CD4-positive, alpha-beta memory T cell (primary cell): Measurements from ENCODE around the gene APEX2. TPM values are rescaled to one million over a fixed set of nuclear protein-coding genes. Genes with fewer than 3 reads are reported as not detected.
"Not testable (repeated sequence)": the region's sequence is repeated elsewhere in the genome, so short reads cannot be mapped to it uniquely, and the experiment has no call there.

Experiments
- CTCF ChIA-PET: fragments of 350-600 bp; sonication (Branson Sonifier 250); formaldehyde crosslinking; loops from one replicate; lab custom pipeline; 2021; ENCODE audit warnings: inconsistent platforms; ENCODE audit not compliant: partially characterized antibody; lab: Charles Lee
- POLR2A ChIA-PET: fragments of 350-600 bp; sonication (Branson Sonifier 250); formaldehyde crosslinking; loops from one replicate; lab custom pipeline; 2021; ENCODE audit not compliant: partially characterized antibody; lab: Charles Lee
- DNase-seq, 5 donors: peaks; one replicate each; pipeline versions ENCODE4 v3.0.0 to v3.0.0-alpha.2; 2020 to 2022; ENCODE audit warnings: mixed read lengths in 1 of 5
- H3K27ac ChIP-seq: one replicate; pipeline ENCODE4 v1.7.0; 2013; ENCODE audit warnings: low read depth, low read length
- H3K27me3 ChIP-seq: 2 replicates; pipeline ENCODE4 v1.7.0; 2013; ENCODE audit warnings: mild to moderate bottlenecking, low read length, moderate library complexity; ENCODE audit not compliant: insufficient read depth
- H3K36me3 ChIP-seq: 2 replicates; pipeline ENCODE4 v1.7.0; 2013; ENCODE audit warnings: mild to moderate bottlenecking, low read length, moderate library complexity; ENCODE audit not compliant: insufficient read depth
- H3K4me1 ChIP-seq: 2 replicates; pipeline ENCODE4 v1.7.0; 2013; ENCODE audit warnings: mild to moderate bottlenecking, low read length, moderate library complexity; ENCODE audit not compliant: insufficient read depth
- H3K4me3 ChIP-seq, 2 donors: one replicate each; pipeline ENCODE4 v1.7.0; 2013; ENCODE audit warnings: low read length in 2 of 2, mild to moderate bottlenecking in 1 of 2
- H3K9me3 ChIP-seq, 2 donors: one replicate each; pipeline ENCODE4 v1.7.0; 2013; ENCODE audit warnings: low read length in 2 of 2, control low read depth in 1 of 2; ENCODE audit not compliant: control insufficient read depth in 1 of 2
- H3K27ac Mint-ChIP-seq, 7 donors: one replicate each; pipeline ENCODE4 v1.8.0; 2020 to 2021; ENCODE audit warnings: mixed read lengths in 7 of 7, mild to moderate bottlenecking in 6 of 7, inconsistent platforms in 3 of 7, moderate library complexity in 3 of 7
- H3K27me3 Mint-ChIP-seq, 2 donors: one replicate each; pipeline ENCODE4 v1.8.0; 2020 to 2021; ENCODE audit warnings: mixed read lengths in 2 of 2
- H3K36me3 Mint-ChIP-seq, 2 donors: one replicate each; pipeline ENCODE4 v1.8.0; 2020 to 2021; ENCODE audit warnings: mixed read lengths in 2 of 2, inconsistent platforms in 1 of 2, mild to moderate bottlenecking in 1 of 2
- H3K4me1 Mint-ChIP-seq, 4 donors: one replicate each; pipeline ENCODE4 v1.8.0; 2020 to 2021; ENCODE audit warnings: mixed read lengths in 4 of 4, mild to moderate bottlenecking in 1 of 4
- H3K4me3 Mint-ChIP-seq, 8 donors: one replicate each; pipeline ENCODE4 v1.8.0; 2020 to 2021; ENCODE audit warnings: mixed read lengths in 8 of 8, mild to moderate bottlenecking in 7 of 8, moderate library complexity in 6 of 8, inconsistent platforms in 3 of 8
- H3K9me3 Mint-ChIP-seq, 8 donors: one replicate each; pipeline ENCODE4 v1.8.0; 2020 to 2021; ENCODE audit warnings: mixed read lengths in 8 of 8, mild to moderate bottlenecking in 5 of 8, inconsistent platforms in 3 of 8, moderate library complexity in 1 of 8
- intact Hi-C: fragments of 100-400 bp; cut with micrococcal nuclease; formaldehyde crosslinking; loops from one replicate; pipeline ENCODE4 v1.15.1; 2023
- polyA plus RNA-seq, 2 donors: library from polyadenylated mRNA; unstranded; fragments of 300-500 nt; fragmentation: Illumina TruSeq; gene quantifications; one replicate each; pipeline ENCODE4 v1.2.3, GENCODE V29; 2021
- total RNA-seq, 2 experiments: library from RNA; stranded (reverse); gene quantifications; one replicate each; pipeline ENCODE4 v1.2.3, GENCODE V29; 2021

Gene APEX2
- total and polyA plus RNA-seq, 4 experiments from 2014 or later = 13.4 to 17.8 (median 15.2) TPM

GRCh38 chrX:54979432-54979831 is 20.7 kb upstream of the APEX2 start:
- H3K36me3 Mint-ChIP-seq = no peaks in the 10 kb centered on the region
- no peak for DNase-seq
- no peaks in the 10 kb centered on the region for H3K27me3 Mint-ChIP-seq
- H3K9me3 Mint-ChIP-seq = peaks cover 0 to 11% (median 0%) of the 10 kb centered on the region in 8 donors
- CTCF ChIA-PET = no interaction called here
- H3K4me3 ChIP-seq = no peak overlapping the region
- H3K36me3 ChIP-seq = no peaks in the 10 kb centered on the region
- no peak overlapping the region for H3K27ac Mint-ChIP-seq
- POLR2A ChIA-PET = no interaction called here
- no peaks in the 10 kb centered on the region for H3K4me1 Mint-ChIP-seq
- no peak overlapping the region for H3K27ac ChIP-seq
- H3K4me1 ChIP-seq = no peaks in the 10 kb centered on the region
- intact Hi-C loops = no loop called here
- H3K27me3 ChIP-seq = no peaks in the 10 kb centered on the region
- no peaks in the 10 kb centered on the region for H3K9me3 ChIP-seq
- no peak overlapping the region for H3K4me3 Mint-ChIP-seq

- no peaks in the 10 kb centered on the region for H3K4me1 Mint-ChIP-seq
- no peak overlapping the region for H3K27ac ChIP-seq
- no peaks in the 10 kb centered on the region for H3K36me3 Mint-ChIP-seq
- no peak for DNase-seq
- H3K27me3 Mint-ChIP-seq = no peaks in the 10 kb centered on the region
- peaks cover 0 to 11% (median under 1%) of the 10 kb centered on the region in 8 donors for H3K9me3 Mint-ChIP-seq
- H3K27ac Mint-ChIP-seq = no peak overlapping the region
- no peaks in the 10 kb centered on the region for H3K27me3 ChIP-seq
- ChIA-PET CTCF (no interaction called here), POLR2A (no interaction called here)
- intact Hi-C loops = no loop called here
- H3K4me3 ChIP-seq = no peak overlapping the region
- no peaks in the 10 kb centered on the region for H3K9me3 ChIP-seq
- H3K4me1 ChIP-seq = no peaks in the 10 kb centered on the region
- no peaks in the 10 kb centered on the region for H3K36me3 ChIP-seq
- no peak overlapping the region for H3K4me3 Mint-ChIP-seq
Observed at GRCh38 chrX:54980334-54980733, 19.8 kb upstream of the APEX2 start.

DNA sequence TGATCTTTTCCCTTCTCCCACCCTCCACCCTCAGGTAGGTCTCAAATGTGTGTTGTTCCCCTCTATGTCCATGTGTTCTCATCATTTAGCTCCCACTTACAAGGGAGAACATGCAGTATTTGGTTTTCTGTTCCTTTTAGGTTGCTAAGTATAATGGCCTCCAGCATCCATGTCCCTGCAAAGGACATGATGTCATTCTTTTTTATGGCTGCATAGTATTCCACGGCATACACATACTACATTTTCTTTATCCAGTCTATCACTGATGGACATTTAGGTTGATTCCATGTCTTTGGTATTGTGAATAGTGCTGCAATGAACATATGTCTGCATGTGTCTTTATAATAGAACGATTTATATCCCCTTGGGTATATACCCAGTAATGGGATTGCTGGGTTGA is 16.9 kb upstream of the APEX2 start:
- peaks cover 0 to 11% (median 0%) of the 10 kb centered on the region in 8 donors for H3K9me3 Mint-ChIP-seq
- H3K4me1 Mint-ChIP-seq, H3K27me3 ChIP-seq, CTCF ChIA-PET, H3K27ac Mint-ChIP-seq, POLR2A ChIA-PET, intact Hi-C loops, H3K27ac ChIP-seq, H3K36me3 ChIP-seq, H3K4me3 Mint-ChIP-seq, H3K27me3 Mint-ChIP-seq, DNase-seq, H3K4me1 ChIP-seq, H3K36me3 Mint-ChIP-seq, H3K4me3 ChIP-seq, H3K9me3 ChIP-seq: not testable (repeated sequence)

- no peaks in the 10 kb centered on the region for H3K27me3 Mint-ChIP-seq
- no peak overlapping the region for H3K27ac ChIP-seq
- no peaks in the 10 kb centered on the region for H3K9me3 ChIP-seq
- H3K9me3 Mint-ChIP-seq = no peaks in the 10 kb centered on the region
- no peaks in the 10 kb centered on the region for H3K4me1 Mint-ChIP-seq
- H3K27me3 ChIP-seq = no peaks in the 10 kb centered on the region
- H3K4me3 ChIP-seq = no peak overlapping the region
- no peaks in the 10 kb centered on the region for H3K36me3 ChIP-seq
- no peak for DNase-seq
- H3K27ac Mint-ChIP-seq = no peak overlapping the region
- ChIA-PET POLR2A (no interaction called here), CTCF (no interaction called here)
- intact Hi-C loops = no loop called here
- no peaks in the 10 kb centered on the region for H3K4me1 ChIP-seq
- no peaks in the 10 kb centered on the region for H3K36me3 Mint-ChIP-seq
- no peak overlapping the region for H3K4me3 Mint-ChIP-seq
Observed at GRCh38 chrX:54991706-54992105, 8.5 kb upstream of the APEX2 start.

- intact Hi-C loops = no loop called here
- H3K27ac Mint-ChIP-seq = no peak overlapping the region
- H3K4me3 Mint-ChIP-seq = no peak overlapping the region
- Histone ChIP-seq H3K36me3 (no peaks in the 10 kb centered on the region), H3K27ac (no peak overlapping the region), H3K9me3 (no peaks in the 10 kb centered on the region), H3K4me3 (no peak overlapping the region), H3K4me1 (no peaks in the 10 kb centered on the region), H3K27me3 (no peaks in the 10 kb centered on the region)
- no peaks in the 10 kb centered on the region for H3K4me1 Mint-ChIP-seq
- no peaks in the 10 kb centered on the region for H3K36me3 Mint-ChIP-seq
- H3K27me3 Mint-ChIP-seq = no peaks in the 10 kb centered on the region
- no peaks in the 10 kb centered on the region for H3K9me3 Mint-ChIP-seq
- DNase-seq = no peak
- POLR2A ChIA-PET = no interaction called here
- CTCF ChIA-PET = no interaction called here
Observed at GRCh38 chrX:54992911-54993622, 7.1 kb upstream of the APEX2 start.

- H3K27ac ChIP-seq = no peak within 1 kb of the TSS
- POLR2A ChIA-PET = no interaction called here
- no peaks in the 10 kb centered on the region for H3K36me3 ChIP-seq
- H3K27me3 ChIP-seq = no peaks in the 10 kb centered on the region
- no peak within 1 kb of the TSS for H3K4me3 ChIP-seq
- Mint-ChIP-seq H3K27me3 (no peaks in the 10 kb centered on the region), H3K4me1 (peaks cover 0 to under 1% (median 0%) of the 10 kb centered on the region in 4 donors), H3K27ac (no peak within 1 kb of the TSS), H3K36me3 (no peaks in the 10 kb centered on the region), H3K4me3 (no peak within 1 kb of the TSS), H3K9me3 (no peaks in the 10 kb centered on the region)
- DNase-seq = no peak
- H3K4me1 ChIP-seq = peaks cover under 1% of the 10 kb centered on the region
- CTCF ChIA-PET = no interaction called here
- intact Hi-C loops = no loop called here
- H3K9me3 ChIP-seq = no peaks in the 10 kb centered on the region
Observed at GRCh38 chrX:54994099-54994498, 6.1 kb upstream of the APEX2 start, which contains the start of gene PFKFB1. TSS of gene PFKFB1 (minus strand) at chrX:54994188. CDS start at chrX:54994007, 181 bp downstream.

DNA sequence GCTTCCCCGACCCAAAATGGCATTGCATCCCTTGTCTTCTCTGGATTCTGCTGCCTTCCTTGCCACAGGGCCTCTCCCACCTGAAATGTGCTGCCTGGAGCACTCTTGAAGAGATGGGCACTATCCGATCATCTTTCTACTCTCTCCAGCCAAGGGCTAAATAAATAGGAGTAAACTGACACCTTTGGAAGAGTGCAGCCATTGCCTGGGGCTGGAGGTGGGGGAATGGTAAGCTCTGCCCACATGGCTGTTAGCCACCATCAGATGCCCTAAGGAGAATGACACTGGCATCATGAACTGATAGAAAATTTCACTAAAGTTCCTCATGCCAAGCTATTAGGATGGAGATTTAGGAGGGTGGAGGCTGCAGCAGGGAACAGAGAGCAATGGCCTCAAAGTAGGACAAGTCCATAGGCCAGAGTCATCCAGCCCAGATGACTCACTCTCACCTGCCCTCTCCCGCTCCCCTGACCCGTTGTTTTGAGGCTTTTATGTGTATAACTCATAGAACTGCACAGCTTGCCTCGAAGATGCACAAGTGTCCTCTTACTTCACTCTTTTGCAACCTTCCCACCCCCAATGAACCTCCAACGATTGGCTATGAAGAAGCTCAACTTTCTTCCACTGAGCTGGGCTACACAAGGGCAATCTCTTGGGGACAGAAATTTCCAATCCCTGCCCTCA is 5.4 kb upstream of the APEX2 start:
- no peak overlapping the region for H3K27ac ChIP-seq
- Mint-ChIP-seq H3K4me3 (no peak overlapping the region), H3K4me1 (peaks cover 0 to 8% (median 3%) of the 10 kb centered on the region in 4 donors), H3K27ac (no peak overlapping the region), H3K27me3 (no peaks in the 10 kb centered on the region), H3K9me3 (no peaks in the 10 kb centered on the region), H3K36me3 (peaks cover 0 to 2% of the 10 kb centered on the region in 2 donors)
- H3K4me3 ChIP-seq = no peak overlapping the region
- POLR2A ChIA-PET = no interaction called here
- no peaks in the 10 kb centered on the region for H3K9me3 ChIP-seq
- intact Hi-C loops = no loop called here
- H3K4me1 ChIP-seq = peaks cover 6% of the 10 kb centered on the region
- no peaks in the 10 kb centered on the region for H3K36me3 ChIP-seq
- H3K27me3 ChIP-seq = no peaks in the 10 kb centered on the region
- CTCF ChIA-PET = no interaction called here
- DNase-seq = no peak
